Sigmoid colon (tissue), 7 donors: ENCODE results near the gene ATG7. TPM values are rescaled to one million over a fixed set of nuclear protein-coding genes. Genes with fewer than 3 reads are reported as not detected.
A peak's percentile ranks its signal among the peaks of the same experiment; 100 is the strongest.

ENCODE experiments used
- DNase-seq: peaks from one replicate; pipeline ENCODE4 v3.0.0-alpha.2; 2019
- H3K27ac ChIP-seq, 4 donors: fragments of 200-600 bp; sonication (generic); one replicate each; pipeline ENCODE4 v1.5.1; 2016 to 2019; ENCODE audit warnings: mild to moderate bottlenecking in 1 of 4
- H3K27me3 ChIP-seq, 3 donors: fragments of 200-600 bp; sonication (generic); one replicate each; pipeline ENCODE4 v1.5.1; 2019; ENCODE audit warnings: mild to moderate bottlenecking in 1 of 3
- H3K36me3 ChIP-seq, 4 donors: fragments of 200-600 bp; sonication (generic); one replicate each; pipeline ENCODE4 v1.5.1; 2016 to 2019
- H3K4me1 ChIP-seq, 4 donors: fragments of 200-600 bp; sonication (generic); one replicate each; pipeline ENCODE4 v1.5.1; 2017 to 2019
- H3K4me3 ChIP-seq, 4 donors: fragments of 200-600 bp; sonication (generic); one replicate each; pipeline ENCODE4 v1.5.1; 2017 to 2019; ENCODE audit warnings: mild to moderate bottlenecking in 2 of 4, moderate library complexity in 1 of 4
- H3K9me3 ChIP-seq, 4 donors: fragments of 200-600 bp in 3 of 4; sonication (generic) in 3 of 4; one replicate each; pipeline versions ENCODE4 v1.5.1 to v1.6.1; 2013 to 2019
- EP300 ChIP-seq, 4 donors: sonication (generic); formaldehyde crosslinking; IDR thresholded peaks; one replicate each; pipeline ENCODE4 v1.6.1; 2017; ENCODE audit warnings: antibody characterized with exemption in 4 of 4
- POLR2A ChIP-seq, 2 donors: fragments of 450-650 bp; IDR thresholded peaks; one replicate each; pipeline ENCODE4 v1.6.1; 2016; ENCODE audit warnings: antibody characterized with exemption in 2 of 2, mild to moderate bottlenecking in 2 of 2, moderate library complexity in 2 of 2
- POLR2AphosphoS5 ChIP-seq, 4 donors: sonication (generic); formaldehyde crosslinking; IDR thresholded peaks; one replicate each; pipeline ENCODE4 v1.6.1; 2017; ENCODE audit warnings: antibody characterized with exemption in 4 of 4
- WGBS, 2 donors: extraction: QIAGEN DNeasy Blood & Tissue Kit; methylation state at CpG; one replicate each; pipeline ENCODE4 v1.1.7; 2013; 5-methylcytosine and 5-hydroxymethylcytosine counted together
- intact Hi-C: fragments of 100-400 bp; cut with DNase I; formaldehyde crosslinking; loops from one replicate; pipeline ENCODE4 v1.15.1; 2023
- polyA plus RNA-seq, 3 donors: library from polyadenylated mRNA; stranded (reverse); fragments of 200-250 nt; gene quantifications; one replicate each; pipeline ENCODE4 v1.2.3, GENCODE V29; 2013
- total RNA-seq, 4 donors: library from RNA; depleted of rRNA; stranded (reverse); fragments of >200 nt; gene quantifications; one replicate each; pipeline ENCODE4 v1.1.0, GENCODE V29; 2016
- TF ChIP-seq, protein P1 (sequence below), 4 experiments: fragments of 450-650 bp in 3 of 4; fragments of 200-600 bp in 1 of 4; IDR thresholded peaks; one replicate each; pipeline ENCODE4 v1.5.1; 2016 to 2019; ENCODE audit warnings: antibody characterized with exemption in 4 of 4, mild to moderate bottlenecking in 3 of 4, moderate library complexity in 2 of 4
- donor health status: healthy with polysubstance abuse.
- donor health status: Bipolar disorder and iron deficiency.
- donor health status: healthy.

ATG7 gene
- total and polyA plus RNA-seq, 7 donors, result 12.5 to 62.9 (median 34.8) TPM

DNA sequence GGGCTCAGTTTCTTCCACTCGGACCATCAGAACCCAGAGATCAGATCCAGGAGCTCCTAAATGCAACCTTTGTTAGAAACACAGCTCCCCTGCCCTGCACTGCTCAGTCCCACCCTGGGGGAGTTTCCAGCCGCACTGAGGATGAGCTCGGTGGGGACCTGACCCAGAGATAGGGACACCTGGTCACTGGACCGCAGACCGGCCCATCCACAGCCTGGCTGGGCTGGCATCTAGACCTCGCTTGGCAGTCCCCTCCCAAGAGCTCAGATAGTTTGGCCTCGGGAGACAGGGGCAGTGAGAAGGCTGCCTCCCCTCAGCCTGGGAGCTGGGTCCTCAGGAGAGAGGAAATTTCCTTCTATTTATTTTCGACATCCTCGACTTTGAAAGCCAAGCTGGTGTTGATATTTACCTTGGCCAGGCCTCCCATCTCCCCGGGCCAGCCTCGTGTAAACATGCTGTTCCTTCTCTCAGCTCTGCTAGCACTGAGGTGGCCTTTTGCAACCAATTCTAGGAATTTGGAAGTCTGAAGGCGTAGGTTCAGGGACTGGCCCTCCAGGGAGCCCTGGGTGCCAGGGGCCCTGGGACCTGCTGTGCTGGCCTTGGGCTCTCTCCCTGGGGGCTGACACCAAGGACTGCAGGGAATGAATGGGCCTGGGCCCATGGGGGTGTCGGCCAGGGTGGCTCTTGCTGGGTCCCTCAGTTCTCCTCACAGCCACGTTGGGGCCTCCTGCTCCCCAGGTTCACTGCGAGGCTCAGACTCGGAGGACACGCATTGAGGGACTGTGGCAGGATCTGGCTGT, 281.4 kb downstream of the ATG7 start:
- Histone ChIP-seq H3K36me3 (peaks cover 0 to 8% (median 4%) of the 10 kb centered on the region in 4 donors), H3K27ac (peak overlapping the region; percentile 12 to 81 (median 38)), H3K27me3 (no peaks in the 10 kb centered on the region), H3K9me3 (no peaks in the 10 kb centered on the region), H3K4me3 (no peak overlapping the region), H3K4me1 (peaks cover 0 to 53% (median 41%) of the 10 kb centered on the region in 4 donors)
- WGBS, 2 donors, result 68 to 78% methylated on average over 17 of the region's 17 CpGs
- peak; percentile 75 for DNase-seq
- TF ChIP-seq, protein P1, sequence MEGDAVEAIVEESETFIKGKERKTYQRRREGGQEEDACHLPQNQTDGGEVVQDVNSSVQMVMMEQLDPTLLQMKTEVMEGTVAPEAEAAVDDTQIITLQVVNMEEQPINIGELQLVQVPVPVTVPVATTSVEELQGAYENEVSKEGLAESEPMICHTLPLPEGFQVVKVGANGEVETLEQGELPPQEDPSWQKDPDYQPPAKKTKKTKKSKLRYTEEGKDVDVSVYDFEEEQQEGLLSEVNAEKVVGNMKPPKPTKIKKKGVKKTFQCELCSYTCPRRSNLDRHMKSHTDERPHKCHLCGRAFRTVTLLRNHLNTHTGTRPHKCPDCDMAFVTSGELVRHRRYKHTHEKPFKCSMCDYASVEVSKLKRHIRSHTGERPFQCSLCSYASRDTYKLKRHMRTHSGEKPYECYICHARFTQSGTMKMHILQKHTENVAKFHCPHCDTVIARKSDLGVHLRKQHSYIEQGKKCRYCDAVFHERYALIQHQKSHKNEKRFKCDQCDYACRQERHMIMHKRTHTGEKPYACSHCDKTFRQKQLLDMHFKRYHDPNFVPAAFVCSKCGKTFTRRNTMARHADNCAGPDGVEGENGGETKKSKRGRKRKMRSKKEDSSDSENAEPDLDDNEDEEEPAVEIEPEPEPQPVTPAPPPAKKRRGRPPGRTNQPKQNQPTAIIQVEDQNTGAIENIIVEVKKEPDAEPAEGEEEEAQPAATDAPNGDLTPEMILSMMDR (IDR thresholded peaks at IDR 0.05), result no peak
- no peak for TF ChIP-seq EP300 (IDR thresholded peaks at IDR 0.05)
- no peak for TF ChIP-seq POLR2A (IDR thresholded peaks at IDR 0.05)
- TF ChIP-seq POLR2AphosphoS5 (IDR thresholded peaks at IDR 0.05), result peak in 1 of 4 donors; percentile 22
- intact Hi-C loops, result no loop called here

DNA sequence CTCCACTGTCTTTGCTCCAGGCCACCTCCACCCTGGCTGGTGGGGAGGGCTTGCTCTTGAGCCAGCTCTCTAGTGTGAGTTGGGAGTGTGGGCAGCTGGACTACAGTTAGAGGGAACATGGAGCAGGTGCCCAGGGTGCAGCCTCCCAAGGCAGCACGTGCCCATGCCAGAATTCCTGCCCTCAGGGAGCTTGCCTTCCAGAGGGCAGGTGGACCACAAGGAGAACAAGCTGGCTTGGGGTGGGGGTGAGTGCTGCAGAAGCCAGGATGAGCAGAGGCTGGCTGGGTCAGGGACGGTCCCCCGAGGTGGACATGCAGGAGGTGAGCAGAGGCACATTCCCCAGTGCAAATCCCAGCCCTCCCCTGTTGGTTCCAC, 282.0 kb downstream of the ATG7 start:
- no peak overlapping the region for H3K4me3 ChIP-seq
- H3K9me3 ChIP-seq, result no peaks in the 10 kb centered on the region
- H3K27me3 ChIP-seq, result no peaks in the 10 kb centered on the region
- TF ChIP-seq POLR2A (IDR thresholded peaks at IDR 0.05), result no peak
- TF ChIP-seq EP300 (IDR thresholded peaks at IDR 0.05), result no peak
- TF ChIP-seq, protein P1 (IDR thresholded peaks at IDR 0.05), result no peak
- no peak for TF ChIP-seq POLR2AphosphoS5 (IDR thresholded peaks at IDR 0.05)
- 92 to 94% methylated on average over 3 of the region's 3 CpGs for WGBS, 2 donors
- H3K36me3 ChIP-seq, result peaks cover 0 to 13% (median 5%) of the 10 kb centered on the region in 4 donors
- intact Hi-C loops, result no loop called here
- H3K27ac ChIP-seq, result peak overlapping the region; percentile 12 to 81 (median 38)
- peaks cover 0 to 53% (median 40%) of the 10 kb centered on the region in 4 donors for H3K4me1 ChIP-seq
- no peak for DNase-seq

DNA sequence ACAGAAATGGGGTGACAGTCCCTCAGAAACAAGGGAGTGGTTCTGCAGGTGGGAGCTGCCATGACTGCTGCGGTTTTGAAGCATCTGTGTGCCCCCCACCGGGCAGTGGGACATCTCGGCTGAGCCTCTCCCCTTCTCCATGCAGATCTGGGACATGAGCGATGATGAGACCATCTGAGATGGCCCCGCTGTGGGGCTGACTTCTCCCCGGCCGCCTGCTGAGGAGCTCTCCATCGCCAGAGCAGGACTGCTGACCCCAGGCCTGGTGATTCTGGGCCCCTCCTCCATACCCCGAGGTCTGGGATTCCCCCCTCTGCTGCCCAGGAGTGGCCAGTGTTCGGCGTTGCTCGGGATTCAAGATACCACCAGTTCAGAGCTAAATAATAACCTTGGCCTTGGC, 282.5 kb downstream of the ATG7 start:
- Histone ChIP-seq H3K27ac (peak overlapping the region; percentile 25 to 81 (median 70)), H3K4me1 (peaks cover 0 to 57% (median 40%) of the 10 kb centered on the region in 4 donors), H3K27me3 (no peaks in the 10 kb centered on the region), H3K36me3 (peaks cover 0 to 15% (median 6%) of the 10 kb centered on the region in 4 donors), H3K9me3 (no peaks in the 10 kb centered on the region), H3K4me3 (no peak overlapping the region)
- peak; percentile 63 for DNase-seq
- TF ChIP-seq, protein P1 (IDR thresholded peaks at IDR 0.05), result no peak
- no peak for TF ChIP-seq EP300 (IDR thresholded peaks at IDR 0.05)
- no peak for TF ChIP-seq POLR2A (IDR thresholded peaks at IDR 0.05)
- no peak for TF ChIP-seq POLR2AphosphoS5 (IDR thresholded peaks at IDR 0.05)
- 90 to 92% methylated on average over 12 of the region's 12 CpGs for WGBS, 2 donors
- intact Hi-C loops, result no loop called here

DNA sequence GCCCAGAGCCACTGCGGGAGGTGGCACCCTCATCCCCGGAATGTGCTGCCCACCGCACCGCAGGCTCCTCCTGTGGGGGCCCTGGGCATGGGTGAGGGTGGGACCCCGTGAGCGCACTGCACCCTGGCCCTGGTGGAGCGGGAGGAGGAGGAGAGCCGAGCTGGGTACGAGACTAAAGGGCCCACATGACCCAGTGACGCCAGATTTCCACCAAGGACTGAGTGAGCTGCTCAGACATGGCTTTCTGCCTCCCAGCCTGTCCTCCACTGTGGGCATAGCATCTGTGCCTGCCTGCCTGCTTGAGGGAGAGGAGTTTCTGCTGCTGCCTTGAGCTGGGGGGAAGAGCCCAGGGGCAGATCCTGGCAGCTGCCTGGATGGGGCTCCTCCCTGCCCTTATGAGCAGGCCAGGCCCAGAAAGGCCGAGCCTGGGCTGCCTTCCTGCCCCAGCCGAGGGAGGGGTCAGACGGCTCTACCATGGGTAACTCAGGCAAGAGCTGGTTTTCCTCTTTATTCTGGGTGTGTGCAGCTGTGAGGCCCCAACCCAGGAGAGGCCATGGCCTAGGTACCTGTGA, 283.1 kb downstream of the ATG7 start:
- H3K27ac ChIP-seq, result peak overlapping the region in 3 of 4 donors; percentile 25 to 81 (median 78)
- no peak for DNase-seq
- H3K27me3 ChIP-seq, result no peaks in the 10 kb centered on the region
- peaks cover 0 to 64% (median 45%) of the 10 kb centered on the region in 4 donors for H3K4me1 ChIP-seq
- no peak for TF ChIP-seq POLR2A (IDR thresholded peaks at IDR 0.05)
- TF ChIP-seq EP300 (IDR thresholded peaks at IDR 0.05), result no peak
- H3K36me3 ChIP-seq, result peaks cover 0 to 15% (median 6%) of the 10 kb centered on the region in 4 donors
- no peak overlapping the region for H3K4me3 ChIP-seq
- H3K9me3 ChIP-seq, result no peaks in the 10 kb centered on the region
- intact Hi-C loops, result no loop called here
- WGBS, 2 donors, result 90 to 92% methylated on average over 13 of the region's 13 CpGs
